Cardiac septum (tissue), 1 donor: ENCODE results near the gene MYH7. TPM values are rescaled to one million over a fixed set of nuclear protein-coding genes. Genes with fewer than 3 reads are reported as not detected.

Source experiments
- DNase-seq: peaks from one replicate; pipeline ENCODE4 v3.0.0-alpha.2; 2020; ENCODE audit warnings: low spot score
- intact Hi-C: fragments of 100-400 bp; cut with DNase I; formaldehyde crosslinking; loops from one replicate; pipeline ENCODE4 v1.14.0; 2022
- total RNA-seq: library from RNA; stranded (reverse); fragmentation: NEBNext Ultra II Directional; extraction: Animal tissue kit (Norgen Biotek cat#: 25700); gene quantifications from one replicate; pipeline ENCODE4 v1.2.1, GENCODE V29; 2021
- donor health status: DM: no; HTN: no; CAD: no.

Gene MYH7
- total RNA-seq, 1 donor from 2014 or later, result 13,582 TPM

DNA sequence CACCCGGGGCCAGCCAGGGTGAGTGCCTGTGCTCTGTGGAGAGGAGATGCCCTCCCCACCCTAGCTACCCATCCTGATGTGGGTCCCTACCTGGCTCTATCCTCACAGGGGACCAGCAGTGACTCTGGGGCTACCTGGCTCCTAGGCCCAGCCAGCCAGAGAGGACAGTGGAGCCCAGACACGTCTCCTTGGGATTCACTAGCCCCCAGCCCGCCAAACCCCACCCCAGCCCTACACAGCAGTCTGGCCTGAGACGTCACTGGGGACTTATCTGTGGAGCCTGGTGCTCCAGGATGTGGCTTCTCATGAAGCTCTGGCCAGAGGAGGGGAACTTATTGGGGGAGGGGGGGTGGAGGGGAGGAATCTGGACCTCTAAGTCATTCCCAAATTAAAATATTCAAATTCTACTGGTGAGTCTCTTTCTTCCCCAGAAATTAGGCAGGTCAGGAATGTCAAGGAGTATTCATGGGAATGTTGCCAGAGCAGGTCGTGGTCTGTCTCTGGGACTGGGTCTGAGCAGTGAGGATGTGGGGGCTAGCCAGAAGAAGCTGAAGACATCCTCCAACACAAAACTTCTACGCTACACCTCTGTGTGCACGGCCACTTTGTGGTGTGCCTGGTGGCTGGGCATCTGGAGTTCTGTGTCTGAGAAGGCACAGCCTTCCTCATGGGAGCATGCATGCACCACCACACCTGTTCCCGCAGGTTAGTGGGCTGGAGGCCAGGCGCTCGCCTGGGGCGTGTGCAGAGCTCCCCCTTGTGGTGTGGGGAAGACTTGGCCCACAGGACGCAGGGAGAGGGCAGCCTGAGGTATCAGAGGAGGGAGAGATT lies 55.9 kb downstream of the MYH7 start:
- no peak for DNase-seq
- intact Hi-C loops, result loop anchor here (2.0 to 5.0 kb wide), 2 partner anchors 51 to 68 kb away; no protein-coding TSS in a partner anchor

DNA sequence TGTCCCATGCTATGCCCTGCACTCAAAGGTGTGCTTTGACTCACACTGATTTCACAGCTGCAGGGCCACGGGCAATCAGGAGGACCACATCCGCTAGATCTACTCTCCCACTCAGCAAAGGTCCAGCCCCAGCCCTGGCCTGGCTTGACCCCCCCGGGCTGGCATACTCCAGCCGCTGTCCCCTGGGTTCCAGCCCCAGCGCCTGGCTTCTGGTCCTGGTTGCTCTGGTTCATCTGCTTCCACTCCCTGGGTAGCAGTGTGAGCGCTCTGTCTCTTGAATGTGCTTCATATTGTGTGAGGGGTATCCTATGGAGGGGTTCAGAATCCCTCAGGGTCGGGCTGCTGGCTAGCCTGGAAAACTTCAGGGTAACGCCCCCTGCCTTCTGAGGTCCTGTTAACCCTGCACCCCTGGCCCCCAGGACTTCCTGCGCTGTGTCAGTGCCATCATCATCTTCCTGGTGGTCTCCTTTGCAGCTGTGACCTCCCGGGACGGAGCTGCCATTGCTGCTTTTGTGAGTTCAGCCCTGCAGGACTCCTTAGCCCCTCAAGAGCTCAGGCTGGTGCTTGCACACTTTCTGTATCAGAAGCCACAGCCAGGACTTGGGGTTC lies 56.7 kb downstream of the MYH7 start:
- no peak for DNase-seq
- intact Hi-C loops, result loop anchor here (5.0 kb wide), 1 partner anchor 69 kb away; no protein-coding TSS in a partner anchor

DNA sequence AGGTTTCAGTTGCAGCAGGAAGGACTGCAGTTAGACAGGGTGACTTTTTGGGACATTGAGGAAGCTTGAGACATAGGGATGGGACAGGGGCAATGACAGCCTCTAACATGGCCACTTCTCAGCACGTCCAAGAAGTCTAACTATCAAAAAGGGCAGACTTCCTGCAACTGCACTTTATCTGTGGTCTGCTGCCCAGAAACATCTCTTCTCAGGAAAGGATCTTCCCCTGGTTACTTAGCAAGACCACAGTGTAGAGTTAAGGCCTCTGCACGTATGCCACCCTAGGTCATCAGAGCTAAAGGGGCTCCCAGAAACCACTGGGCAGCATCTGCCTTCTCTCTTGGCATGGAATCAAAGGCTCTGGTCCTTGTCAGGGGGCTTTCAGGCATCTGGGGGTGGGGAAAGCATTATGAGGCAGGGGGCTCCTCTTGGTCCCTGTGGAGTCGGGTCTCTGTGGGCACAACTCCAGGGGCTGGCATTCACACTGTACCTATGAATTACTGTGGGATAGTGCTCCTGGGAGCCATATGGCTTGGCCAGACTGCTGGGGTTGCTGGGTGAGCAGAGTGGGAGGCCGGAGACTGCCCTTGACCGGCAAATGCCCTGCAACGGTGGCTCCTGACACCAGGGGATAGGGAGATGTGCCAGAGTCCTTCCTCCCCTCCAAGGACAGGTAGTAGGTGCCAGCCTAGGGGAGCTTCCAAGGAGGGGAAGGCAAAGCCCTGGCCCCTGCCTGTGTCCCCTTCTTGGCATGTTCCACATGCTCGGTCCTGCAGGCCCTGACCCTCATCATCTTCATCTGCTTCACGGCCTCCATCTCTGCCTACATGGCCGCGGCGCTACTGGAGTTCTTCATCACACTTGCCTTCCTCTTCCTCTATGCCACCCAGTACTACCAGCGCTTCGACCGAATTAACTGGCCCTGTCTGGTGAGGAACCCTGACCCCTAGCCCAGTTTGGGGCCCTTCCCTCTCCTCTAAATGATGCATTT lies 57.6 kb downstream of the MYH7 start:
- DNase-seq, result no peak
- intact Hi-C loops, result loop anchor here (5.0 kb wide), 1 partner anchor 69 kb away; no protein-coding TSS in a partner anchor

DNA sequence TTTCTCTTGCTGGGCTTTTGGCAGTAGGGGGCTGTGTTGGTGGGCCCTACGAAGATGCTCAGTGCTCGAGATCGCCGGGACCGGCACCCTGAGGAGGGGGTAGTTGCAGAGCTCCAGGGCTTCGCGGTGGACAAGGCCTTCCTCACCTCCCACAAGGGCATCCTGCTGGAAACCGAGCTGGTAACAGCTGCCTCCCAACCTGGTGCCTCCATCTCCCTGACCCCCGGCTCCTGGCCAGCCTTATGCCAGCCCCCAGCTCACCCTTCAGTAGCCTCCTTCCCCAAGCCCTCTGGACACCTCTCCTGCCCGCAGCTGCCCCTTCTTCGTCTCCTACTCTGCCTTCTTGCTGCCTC lies 58.3 kb downstream of the MYH7 start:
- intact Hi-C loops, result loop anchor here (5.0 kb wide), 1 partner anchor 70 kb away; no protein-coding TSS in a partner anchor
- no peak for DNase-seq

DNA sequence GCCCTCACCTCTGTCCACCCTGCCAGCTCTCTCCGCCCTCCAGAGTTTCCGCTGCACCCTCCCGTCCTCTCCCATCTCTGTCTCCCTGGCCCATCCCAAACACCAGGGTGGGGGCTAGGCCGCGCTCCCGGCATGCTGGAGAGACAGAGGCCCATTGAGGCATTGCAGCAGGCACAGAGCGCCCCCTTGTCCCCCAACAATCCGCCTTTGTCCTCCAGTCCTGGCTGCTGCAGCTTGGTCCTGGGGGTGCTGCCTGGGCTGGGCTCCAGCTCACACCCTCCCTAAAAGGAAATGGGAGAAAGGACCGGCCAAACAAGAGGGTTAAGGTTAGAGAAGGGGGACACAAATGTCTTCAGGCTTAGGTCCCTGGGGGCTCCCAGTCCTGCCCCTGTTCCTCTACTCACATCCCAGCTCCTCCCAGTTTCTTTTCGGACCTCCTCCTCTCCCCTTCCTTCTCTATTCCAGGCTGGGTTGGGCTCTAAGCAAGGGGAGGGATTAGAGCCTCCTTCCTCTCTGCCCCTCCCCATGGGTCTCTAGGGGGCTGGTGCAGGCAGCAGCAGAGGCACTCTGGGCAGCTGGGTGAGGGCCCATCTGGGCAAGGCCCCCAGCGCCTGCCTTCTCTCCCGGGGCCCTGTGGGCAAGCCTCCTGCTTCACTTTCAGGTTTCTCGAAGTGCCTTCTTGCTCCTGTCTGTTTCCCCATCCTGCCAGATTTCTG lies 58.8 kb downstream of the MYH7 start, which contains the start of gene CMTM5:
Gene CMTM5, plus strand, starts transcription at position 565 of the 716 bp plus-strand sequence. CDS start 206 bp downstream, outside the sequence.
- no peak for DNase-seq
- intact Hi-C loops, result loop anchor here (5.0 kb wide), 1 partner anchor 71 kb away; no protein-coding TSS in a partner anchor

DNA sequence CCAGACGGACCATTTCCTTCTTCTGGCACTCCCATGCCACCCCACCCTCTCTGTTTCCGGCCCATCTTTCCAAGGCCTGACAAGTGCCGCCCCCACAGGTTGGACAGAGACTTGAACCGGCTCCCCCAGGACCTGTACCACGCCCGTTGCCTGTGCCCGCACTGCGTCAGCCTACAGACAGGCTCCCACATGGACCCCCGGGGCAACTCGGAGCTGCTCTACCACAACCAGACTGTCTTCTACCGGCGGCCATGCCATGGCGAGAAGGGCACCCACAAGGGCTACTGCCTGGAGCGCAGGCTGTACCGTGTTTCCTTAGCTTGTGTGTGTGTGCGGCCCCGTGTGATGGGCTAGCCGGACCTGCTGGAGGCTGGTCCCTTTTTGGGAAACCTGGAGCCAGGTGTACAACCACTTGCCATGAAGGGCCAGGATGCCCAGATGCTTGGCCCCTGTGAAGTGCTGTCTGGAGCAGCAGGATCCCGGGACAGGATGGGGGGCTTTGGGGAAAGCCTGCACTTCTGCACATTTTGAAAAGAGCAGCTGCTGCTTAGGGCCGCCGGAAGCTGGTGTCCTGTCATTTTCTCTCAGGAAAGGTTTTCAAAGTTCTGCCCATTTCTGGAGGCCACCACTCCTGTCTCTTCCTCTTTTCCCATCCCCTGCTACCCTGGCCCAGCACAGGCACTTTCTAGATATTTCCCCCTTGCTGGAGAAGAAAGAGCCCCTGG lies 59.8 kb downstream of the MYH7 start:
- intact Hi-C loops, result loop anchor here (5.0 kb wide), 1 partner anchor 72 kb away; no protein-coding TSS in a partner anchor
- DNase-seq, result no peak

DNA sequence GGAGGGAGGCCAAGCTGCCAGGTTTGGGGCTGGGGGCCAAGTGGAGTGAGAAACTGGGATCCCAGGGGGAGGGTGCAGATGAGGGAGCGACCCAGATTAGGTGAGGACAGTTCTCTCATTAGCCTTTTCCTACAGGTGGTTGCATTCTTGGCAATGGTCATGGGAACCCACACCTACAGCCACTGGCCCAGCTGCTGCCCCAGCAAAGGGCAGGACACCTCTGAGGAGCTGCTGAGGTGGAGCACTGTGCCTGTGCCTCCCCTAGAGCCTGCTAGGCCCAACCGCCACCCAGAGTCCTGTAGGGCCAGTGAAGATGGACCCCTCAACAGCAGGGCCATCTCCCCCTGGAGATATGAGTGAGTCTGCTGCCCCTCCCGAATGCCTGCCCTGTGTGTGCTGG lies 62.4 kb downstream of the MYH7 start:
- intact Hi-C loops, result no loop called here
- no peak for DNase-seq

DNA sequence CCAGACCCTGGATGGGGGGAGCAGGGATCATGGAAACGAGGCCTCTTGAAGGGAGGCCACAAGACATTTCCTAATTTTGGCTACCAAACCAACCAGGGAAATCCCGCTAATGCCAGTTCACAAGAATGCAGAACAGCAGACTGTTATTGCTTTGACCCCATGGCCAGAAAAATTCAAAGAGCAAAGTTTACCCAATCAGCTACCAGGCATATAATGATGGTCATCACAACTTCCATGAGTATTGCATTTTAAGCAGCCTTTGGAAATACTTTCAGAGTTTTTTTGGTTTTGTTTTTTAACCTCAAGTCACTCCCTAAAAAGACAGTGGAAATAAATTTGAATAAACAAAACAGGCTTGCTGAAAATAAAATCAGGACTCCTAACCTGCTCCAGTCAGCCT lies 63.0 kb downstream of the MYH7 start, which contains the start of gene IL25:
Gene IL25, plus strand, starts transcription at position 301 of the 400 bp plus-strand sequence.
- intact Hi-C loops, result no loop called here
- DNase-seq, result no peak

DNA sequence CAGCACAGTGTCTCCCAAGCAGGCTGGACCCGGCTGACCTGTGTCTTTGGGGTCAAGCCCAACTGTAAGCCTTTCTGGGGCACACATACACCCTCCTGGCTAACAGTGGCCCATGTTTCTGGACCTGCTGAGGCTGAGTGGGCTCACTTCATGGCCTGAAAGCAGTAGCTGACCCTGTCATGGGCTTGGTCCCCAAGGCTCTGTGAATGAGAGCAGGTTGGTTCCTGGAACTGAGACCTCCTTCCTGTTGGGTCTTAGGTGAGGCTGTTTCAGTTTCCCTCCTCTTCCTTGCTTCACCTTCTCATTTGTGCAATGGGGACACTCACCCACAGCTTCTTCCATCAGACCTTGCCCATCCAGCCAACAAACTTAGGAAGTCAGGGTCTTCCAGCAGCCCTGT lies 63.6 kb downstream of the MYH7 start:
- no peak for DNase-seq
- intact Hi-C loops, result no loop called here

DNA sequence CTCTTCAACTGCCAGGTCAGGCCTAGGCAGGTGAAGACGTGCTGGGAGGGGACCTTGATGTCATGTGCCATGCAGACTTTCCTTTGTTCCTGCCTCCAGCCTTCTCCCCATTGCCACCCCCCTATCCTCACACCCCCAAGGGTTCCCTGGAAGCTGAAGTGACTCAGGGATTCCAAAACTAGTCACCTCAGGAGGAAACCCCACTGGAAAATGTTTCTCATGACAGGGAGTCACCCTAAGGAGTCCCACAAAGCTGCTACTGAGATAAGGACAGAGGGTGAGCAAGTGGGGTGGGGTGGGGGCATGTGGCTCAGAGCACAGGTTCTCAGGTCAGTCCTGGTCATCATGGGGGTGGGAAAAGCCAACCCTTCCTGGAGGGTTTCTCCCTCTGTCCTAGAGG lies 65.2 kb downstream of the MYH7 start:
- no peak for DNase-seq
- intact Hi-C loops, result no loop called here

DNA sequence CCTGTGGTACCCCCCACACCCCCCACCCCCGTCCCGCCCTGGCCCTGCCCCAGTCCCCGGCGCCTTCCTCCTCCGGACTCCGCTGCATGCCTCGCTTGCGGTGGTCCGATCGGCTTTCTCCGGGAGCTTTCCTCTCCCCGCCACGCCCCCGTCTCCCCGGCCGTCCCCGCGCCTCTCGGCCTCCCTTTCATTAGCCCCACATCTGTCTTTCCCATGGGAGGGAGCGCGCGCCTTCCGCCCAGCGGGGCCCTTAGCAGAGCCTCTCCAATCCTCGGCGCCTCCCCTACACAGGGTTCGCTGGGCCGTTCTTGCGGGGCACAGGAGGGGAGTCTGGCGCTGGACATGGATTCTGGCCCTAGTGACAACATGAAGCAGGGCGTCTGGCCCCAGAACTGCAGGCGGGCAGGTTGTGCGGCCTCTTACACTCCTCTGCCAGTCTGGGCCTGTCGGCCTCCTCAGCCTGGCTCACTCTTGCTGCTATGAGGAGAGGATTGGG lies 69.0 kb downstream of the MYH7 start:
- DNase-seq, result no peak
- intact Hi-C loops, result loop anchor here (10.0 kb wide), 1 partner anchor 102 kb away; no protein-coding TSS in a partner anchor

DNA sequence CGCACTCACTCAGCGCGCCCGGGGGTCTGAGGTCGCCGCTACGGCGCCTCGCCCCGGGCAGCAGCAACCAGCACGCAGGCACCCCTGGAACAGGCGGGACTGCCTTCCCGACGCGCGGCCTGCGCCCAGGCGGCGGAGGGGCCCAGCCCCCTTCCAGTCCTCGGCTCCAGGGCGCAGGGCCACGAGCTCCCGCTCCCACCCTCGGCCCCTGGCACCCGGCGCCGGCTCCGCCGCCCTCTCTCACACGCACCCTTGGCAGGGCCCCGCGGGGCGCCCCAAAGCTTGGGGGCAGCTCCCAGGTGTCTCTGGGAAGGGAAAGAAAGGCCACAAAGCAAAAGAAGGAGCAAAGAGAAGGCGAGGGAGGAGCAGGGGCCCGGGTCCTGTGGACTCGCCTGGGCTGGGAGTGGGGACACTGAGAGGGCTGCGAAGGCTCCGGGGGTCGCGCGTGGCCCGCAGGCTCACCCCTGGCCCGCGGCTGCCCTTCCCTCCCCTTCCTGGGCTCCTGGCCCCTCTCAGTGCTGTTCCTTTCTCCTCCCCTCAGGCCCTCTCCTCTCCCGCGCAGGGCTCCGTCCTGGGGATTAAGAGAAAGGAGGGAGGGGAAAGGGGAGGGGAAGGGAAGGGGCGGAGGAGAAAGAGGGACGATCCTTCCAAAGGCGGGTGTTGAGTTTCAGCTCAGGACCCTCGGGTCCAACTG lies 69.6 kb downstream of the MYH7 start:
- intact Hi-C loops, result loop anchor here (10.0 kb wide), 1 partner anchor 101 kb away; no protein-coding TSS in a partner anchor
- DNase-seq, result no peak

DNA sequence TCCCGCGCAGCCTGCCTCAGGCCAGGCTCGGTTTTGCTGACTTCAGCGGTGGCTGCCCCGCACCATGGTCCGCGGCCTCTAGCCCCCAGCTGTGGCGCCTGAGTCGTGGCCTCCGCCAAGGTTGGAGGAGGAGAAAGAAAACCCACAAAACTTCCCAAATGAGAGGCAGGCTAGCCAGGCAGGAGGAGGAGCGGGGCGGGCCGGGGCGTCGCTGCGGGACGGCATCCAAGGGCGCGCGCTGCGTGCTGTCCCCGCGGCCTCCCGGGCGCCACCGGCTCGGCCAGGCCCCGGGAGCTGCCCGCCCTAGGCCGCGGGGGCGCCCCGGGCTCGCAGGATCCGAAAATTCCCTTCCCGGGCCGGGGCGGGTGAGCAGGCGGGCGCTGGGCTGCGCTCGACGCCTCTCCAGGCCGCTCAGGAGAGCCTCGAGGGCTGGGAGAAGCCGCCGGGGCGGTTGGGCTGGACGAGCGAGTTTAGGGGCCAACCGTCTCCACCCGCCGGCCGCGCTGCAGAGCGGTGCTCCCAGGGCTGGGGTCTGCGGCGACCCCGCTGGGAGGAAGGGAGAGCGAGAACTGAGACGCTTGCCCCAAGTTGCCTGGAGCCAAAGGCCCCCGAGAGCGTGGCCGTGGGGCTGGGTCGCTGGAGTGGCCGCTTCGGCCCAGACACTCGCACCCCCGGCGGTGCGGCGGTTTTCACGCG lies 70.3 kb downstream of the MYH7 start, which contains the start of gene EFS:
Gene EFS, minus strand, starts transcription at position 137 of the 696 bp plus-strand sequence. CDS start 147 bp downstream, outside the sequence.
- peak; percentile 72 for DNase-seq
- intact Hi-C loops, result loop anchor here (10.0 kb wide), 1 partner anchor 100 kb away; no protein-coding TSS in a partner anchor

DNA sequence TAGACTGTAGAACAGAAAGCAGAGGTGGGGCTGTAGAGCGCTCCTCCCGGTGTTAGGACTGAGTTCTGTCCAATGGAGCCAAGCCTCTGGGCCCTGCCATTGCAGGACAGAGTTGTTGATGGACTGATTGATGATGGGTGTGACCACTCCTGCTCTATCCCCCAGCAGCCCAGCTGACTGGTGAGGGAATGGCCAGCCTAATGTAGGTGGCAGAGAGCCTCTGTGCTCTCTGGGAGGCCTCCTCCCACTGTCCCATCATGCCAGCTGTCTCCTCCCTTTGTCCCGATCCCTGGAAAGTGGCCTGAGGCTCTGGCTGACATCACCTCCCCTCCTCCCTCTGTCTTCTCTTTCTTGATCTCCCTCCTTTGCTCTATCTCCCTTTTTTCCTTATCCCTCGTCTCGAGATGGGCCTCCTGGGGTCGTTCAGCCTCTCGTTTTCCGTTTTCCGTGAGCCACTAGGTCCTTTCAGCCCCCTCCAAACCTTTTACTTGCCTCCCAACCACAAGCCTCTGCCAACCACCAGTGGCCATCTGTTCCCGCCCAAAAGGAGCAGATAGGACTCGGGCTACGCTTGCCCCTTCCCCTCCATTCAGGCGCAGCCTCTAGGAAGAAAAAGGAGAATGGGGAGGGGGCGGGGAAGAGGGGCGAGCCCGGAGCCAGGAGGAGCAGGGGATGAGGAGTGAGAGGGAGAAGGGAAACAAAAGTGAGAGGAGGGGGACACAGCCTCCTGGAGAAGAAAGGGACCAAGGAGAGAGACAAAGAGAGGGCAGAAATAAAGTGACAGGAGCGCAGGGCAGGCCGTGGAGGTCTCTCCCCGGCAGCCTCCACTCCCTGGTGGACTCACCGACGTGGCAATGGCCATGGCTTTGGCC lies 71.1 kb downstream of the MYH7 start:
- intact Hi-C loops, result loop anchor here (10.0 kb wide), 1 partner anchor 100 kb away; no protein-coding TSS in a partner anchor

More for the DNA sequence above, 71.1 kb downstream of the MYH7 start:
- DNase-seq, result peak; percentile 73
